Kidney (tissue), 14 donors: ENCODE data around the gene LZTS3. TPM values are rescaled to one million over a fixed set of nuclear protein-coding genes. Genes with fewer than 3 reads are reported as not detected.
"Not testable (repeated sequence)": the region's sequence is repeated elsewhere in the genome, so short reads cannot be mapped to it uniquely, and the experiment has no call there.

Experiments
- DNase-seq, 5 donors: peaks; one replicate each; pipeline ENCODE4 v3.0.0-alpha.2; 2013 to 2020
- FAIRE-seq: peaks from 2 replicates; lab custom pipeline; 2012; peaks lifted over from hg19 to GRCh38; lab: Jason Lieb, UNC
- H3K27ac ChIP-seq, 2 donors: one replicate each; pipeline ENCODE4 v1.7.0; 2013; ENCODE audit warnings: low read depth in 2 of 2, low read length in 2 of 2, inconsistent platforms in 1 of 2
- H3K27me3 ChIP-seq: one replicate; pipeline ENCODE4 v1.7.1; 2013; ENCODE audit warnings: low read length, inconsistent platforms; ENCODE audit not compliant: control insufficient read depth, insufficient read depth
- H3K36me3 ChIP-seq, 3 donors: one replicate each; pipeline versions ENCODE4 v1.7.0 to v1.7.1; 2013; ENCODE audit warnings: low read length in 3 of 3, control low read depth in 1 of 3, inconsistent platforms in 1 of 3; ENCODE audit not compliant: insufficient read depth in 3 of 3, control insufficient read depth in 2 of 3
- H3K4me1 ChIP-seq, 3 donors: one replicate each; pipeline versions ENCODE4 v1.7.0 to v1.7.1; 2013; ENCODE audit warnings: low read length in 3 of 3, inconsistent platforms in 1 of 3, low read depth in 1 of 3; ENCODE audit not compliant: control insufficient read depth in 2 of 3, insufficient read depth in 2 of 3
- H3K4me3 ChIP-seq, 3 donors: one replicate each; pipeline versions ENCODE4 v1.7.0 to v1.8.1; 2013; ENCODE audit warnings: low read length in 3 of 3, control low read depth in 1 of 3, inconsistent platforms in 1 of 3
- H3K9ac ChIP-seq, 3 donors: one replicate each; pipeline versions ENCODE4 v1.7.0 to v1.7.1; 2013; ENCODE audit warnings: low read length in 3 of 3, control low read depth in 1 of 3, inconsistent platforms in 1 of 3
- H3K9me3 ChIP-seq, 3 donors: one replicate each; pipeline versions ENCODE4 v1.7.0 to v1.7.1; 2013; ENCODE audit warnings: low read length in 3 of 3, control low read depth in 1 of 3, inconsistent platforms in 1 of 3; ENCODE audit not compliant: control insufficient read depth in 2 of 3, insufficient read depth in 1 of 3
- intact Hi-C: fragments of 100-400 bp; cut with DNase I; formaldehyde crosslinking; loops from one replicate; pipeline ENCODE4 v1.11.1; 2022
- polyA plus RNA-seq: library from polyadenylated mRNA; stranded (reverse); fragments of 350-450 nt; fragmentation: Illumina TruSeq; extraction: RNeasy Lipid Tissue Mini Kit (QIAGEN cat#74804); gene quantifications from one replicate; pipeline ENCODE4 v1.2.3, GENCODE V29; 2014; ENCODE audit warnings: low read depth, low replicate concordance; ENCODE audit not compliant: insufficient read depth
- total RNA-seq: library from RNA; stranded (reverse); fragmentation: NEBNext Ultra II Directional; extraction: Animal tissue kit (Norgen Biotek cat#: 25700); gene quantifications from one replicate; pipeline ENCODE4 v1.2.1, GENCODE V29; 2021
- TF ChIP-seq, protein P1 (sequence below): IDR thresholded peaks from 3 replicates; pipeline ENCODE4 v1.5.1; 2012; ENCODE audit warnings: mild to moderate bottlenecking, moderate library complexity, borderline replicate concordance; ENCODE audit not compliant: insufficient read depth; ENCODE audit errors: extremely low read depth
- donor health status: control.
- donor health status: control.
- donor health status: control.
- donor health status: control.
- donor health status: control.
- donor health status: DM: yes; HTN: yes; CAD: no.
- donor health status: Normal renal cell carcinoma (clear cell type).

The LZTS3 gene
- total and polyA plus RNA-seq, 2 donors from 2014 or later, result 20.0 to 23.0 TPM

DNA sequence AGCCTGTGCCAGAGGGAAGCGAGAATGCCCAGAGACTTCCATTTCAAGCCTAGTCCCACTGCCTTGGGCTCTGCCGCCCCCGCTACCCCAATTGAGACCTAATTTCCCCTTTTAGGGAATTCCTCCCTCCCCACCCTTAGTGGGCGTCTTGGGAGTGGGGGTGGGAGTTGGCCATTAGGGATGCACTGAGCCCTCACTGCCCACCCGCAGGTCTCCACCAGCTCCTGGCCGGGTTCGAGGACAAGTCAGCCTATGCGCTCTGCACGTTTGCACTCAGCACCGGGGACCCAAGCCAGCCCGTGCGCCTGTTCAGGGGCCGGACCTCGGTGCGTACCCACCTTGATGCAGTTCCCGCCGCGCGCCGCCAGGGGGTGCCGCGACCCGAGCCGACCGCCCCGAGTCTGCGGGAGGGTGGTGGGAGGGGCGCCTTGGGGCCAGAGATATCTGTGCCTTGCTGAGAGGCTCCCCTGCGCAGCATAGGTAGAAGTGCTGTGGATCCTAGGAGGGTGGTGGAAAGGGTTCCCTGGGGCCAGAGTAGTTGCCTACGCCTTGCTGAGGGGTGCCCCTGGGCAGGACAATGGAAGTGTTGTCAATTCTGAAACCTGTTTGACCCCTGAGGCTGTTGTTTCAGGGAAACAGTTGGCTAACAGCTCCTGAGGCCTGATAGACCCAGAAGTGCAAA is 45.1 kb upstream of the LZTS3 start:
- peaks cover 0 to 23% (median 0%) of the 10 kb centered on the region in 3 donors for H3K36me3 ChIP-seq
- peak overlapping the region in 1 of 3 donors; percentile 34 for H3K9ac ChIP-seq
- H3K4me3 ChIP-seq, result no peak overlapping the region
- FAIRE-seq (no peak), DNase-seq (peak; percentile 48 to 87 (median 59))
- TF ChIP-seq, protein P1, sequence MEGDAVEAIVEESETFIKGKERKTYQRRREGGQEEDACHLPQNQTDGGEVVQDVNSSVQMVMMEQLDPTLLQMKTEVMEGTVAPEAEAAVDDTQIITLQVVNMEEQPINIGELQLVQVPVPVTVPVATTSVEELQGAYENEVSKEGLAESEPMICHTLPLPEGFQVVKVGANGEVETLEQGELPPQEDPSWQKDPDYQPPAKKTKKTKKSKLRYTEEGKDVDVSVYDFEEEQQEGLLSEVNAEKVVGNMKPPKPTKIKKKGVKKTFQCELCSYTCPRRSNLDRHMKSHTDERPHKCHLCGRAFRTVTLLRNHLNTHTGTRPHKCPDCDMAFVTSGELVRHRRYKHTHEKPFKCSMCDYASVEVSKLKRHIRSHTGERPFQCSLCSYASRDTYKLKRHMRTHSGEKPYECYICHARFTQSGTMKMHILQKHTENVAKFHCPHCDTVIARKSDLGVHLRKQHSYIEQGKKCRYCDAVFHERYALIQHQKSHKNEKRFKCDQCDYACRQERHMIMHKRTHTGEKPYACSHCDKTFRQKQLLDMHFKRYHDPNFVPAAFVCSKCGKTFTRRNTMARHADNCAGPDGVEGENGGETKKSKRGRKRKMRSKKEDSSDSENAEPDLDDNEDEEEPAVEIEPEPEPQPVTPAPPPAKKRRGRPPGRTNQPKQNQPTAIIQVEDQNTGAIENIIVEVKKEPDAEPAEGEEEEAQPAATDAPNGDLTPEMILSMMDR, result peak; percentile 86
- H3K4me1 ChIP-seq, result peaks cover 0 to 5% (median 0%) of the 10 kb centered on the region in 3 donors
- H3K27me3 ChIP-seq, result no peaks in the 10 kb centered on the region
- intact Hi-C loops, result no loop called here
- no peak overlapping the region for H3K27ac ChIP-seq
- no peaks in the 10 kb centered on the region for H3K9me3 ChIP-seq

DNA sequence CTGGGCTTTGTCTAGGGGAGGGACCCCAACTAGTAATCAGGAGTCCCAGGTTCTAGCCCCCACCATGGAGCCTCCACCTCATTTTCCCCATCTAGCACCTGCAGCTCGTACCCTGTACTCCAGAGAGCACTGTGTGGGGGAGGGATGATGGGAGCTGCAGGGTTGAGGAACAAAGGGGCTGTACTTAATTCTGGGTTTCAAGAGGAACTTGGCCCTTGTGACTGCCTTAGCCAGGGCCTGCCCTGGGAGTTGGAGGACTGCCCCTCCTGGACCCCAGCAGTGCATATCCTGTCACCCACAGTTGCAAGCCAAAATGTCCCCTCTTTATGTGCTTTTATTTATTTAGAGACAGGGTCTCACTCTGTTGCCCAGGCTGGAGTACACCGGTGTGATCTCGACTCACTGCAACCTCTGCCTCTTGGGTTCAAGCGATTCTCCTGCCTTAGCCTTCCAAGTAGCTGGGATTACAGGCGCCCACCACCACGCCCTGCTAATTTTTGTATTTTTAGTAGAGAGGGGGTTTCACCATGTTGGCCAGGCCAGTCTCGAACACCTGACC is 42.1 kb upstream of the LZTS3 start:
- intact Hi-C loops, FAIRE-seq, H3K4me1 ChIP-seq, H3K9me3 ChIP-seq, H3K36me3 ChIP-seq, H3K9ac ChIP-seq, DNase-seq, H3K27me3 ChIP-seq, H3K4me3 ChIP-seq, H3K27ac ChIP-seq: not testable (repeated sequence)

DNA sequence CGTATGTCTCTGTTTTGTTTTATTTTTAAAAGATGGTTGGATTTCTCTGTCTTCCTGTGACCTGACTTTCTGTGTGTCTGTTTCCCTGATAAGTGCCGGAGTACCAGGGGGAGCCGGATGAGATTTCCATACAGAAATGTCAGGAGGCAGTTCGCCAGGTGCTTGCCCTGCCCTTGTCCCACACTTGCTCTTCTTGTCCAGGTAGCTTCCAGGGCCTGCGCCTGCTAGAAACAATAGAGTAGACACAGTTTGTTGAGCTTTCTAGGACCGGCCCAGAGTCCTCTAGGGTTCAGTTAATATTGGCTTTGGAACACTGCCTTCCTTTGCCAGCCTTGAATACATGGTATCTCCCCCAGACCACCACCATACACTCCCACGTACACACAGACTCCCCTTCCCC is 39.9 kb upstream of the LZTS3 start:
- H3K9ac ChIP-seq, result no peak overlapping the region
- no peak overlapping the region for H3K27ac ChIP-seq
- no peaks in the 10 kb centered on the region for H3K9me3 ChIP-seq
- no peaks in the 10 kb centered on the region for H3K27me3 ChIP-seq
- intact Hi-C loops, result no loop called here
- TF ChIP-seq, protein P1, result no peak
- H3K4me1 ChIP-seq, result peaks cover 0 to 10% (median 6%) of the 10 kb centered on the region in 3 donors
- no peak for DNase-seq
- FAIRE-seq, result no peak
- H3K4me3 ChIP-seq, result no peak overlapping the region
- H3K36me3 ChIP-seq, result peaks cover 0 to 5% (median 0%) of the 10 kb centered on the region in 3 donors

DNA sequence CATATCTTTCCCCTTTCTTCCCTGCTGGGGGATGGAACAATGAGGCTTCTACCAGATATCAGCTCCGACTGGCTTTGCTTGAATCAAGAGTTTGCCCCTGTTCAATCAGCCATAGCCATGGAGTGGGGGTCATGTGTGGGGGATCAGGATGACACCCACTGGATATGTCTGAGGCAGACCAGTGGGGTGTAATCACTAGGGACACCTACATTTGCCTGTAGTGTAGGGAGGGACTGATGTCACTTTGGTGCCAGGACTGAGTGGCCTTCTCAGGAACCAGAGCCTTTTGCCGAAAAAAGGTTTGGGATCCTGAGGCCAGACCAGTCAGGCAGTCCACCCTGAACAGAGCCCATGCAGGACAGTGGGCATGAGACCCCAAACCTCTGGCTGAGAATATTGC is 37.0 kb upstream of the LZTS3 start:
- peak overlapping the region; percentile 87 to 98 (median 93) for H3K4me3 ChIP-seq
- intact Hi-C loops, result no loop called here
- FAIRE-seq, result no peak

More for the DNA sequence above, 37.0 kb upstream of the LZTS3 start:
- Histone ChIP-seq H3K9ac (peak overlapping the region; percentile 27 to 88 (median 70)), H3K27ac (no peak overlapping the region), H3K4me1 (peaks cover 0 to 10% (median 6%) of the 10 kb centered on the region in 3 donors), H3K9me3 (no peaks in the 10 kb centered on the region), H3K36me3 (peaks cover 0 to 5% (median 0%) of the 10 kb centered on the region in 3 donors), H3K27me3 (no peaks in the 10 kb centered on the region)
- TF ChIP-seq, protein P1, result no peak
- DNase-seq, result no peak
